Mesothelial cell of epicardium (in vitro differentiated cells): Measurements from ENCODE around the gene APOO. TPM values are rescaled to one million over a fixed set of nuclear protein-coding genes. Genes with fewer than 3 reads are reported as not detected.

Experiments
- DNase-seq, 2 experiments: peaks; one replicate each; pipeline ENCODE4 v3.0.0; 2021; ENCODE audit warnings: low spot score in 2 of 2; ENCODE audit not compliant: unreplicated experiment in 2 of 2
- H3K27ac Mint-ChIP-seq: 2 replicates; pipeline ENCODE4 v1.8.0; 2021; ENCODE audit warnings: mixed read lengths
- H3K27me3 Mint-ChIP-seq: 2 replicates; pipeline ENCODE4 v1.8.0; 2021; ENCODE audit warnings: low read depth, mixed read lengths
- H3K36me3 Mint-ChIP-seq: 2 replicates; pipeline ENCODE4 v1.8.0; 2021; ENCODE audit warnings: mixed read lengths
- H3K4me1 Mint-ChIP-seq: 2 replicates; pipeline ENCODE4 v1.8.0; 2021; ENCODE audit warnings: mixed read lengths
- H3K4me3 Mint-ChIP-seq: 2 replicates; pipeline ENCODE4 v1.8.0; 2021; ENCODE audit warnings: mild to moderate bottlenecking, moderate library complexity, mixed read lengths
- H3K9me3 Mint-ChIP-seq: 2 replicates; pipeline ENCODE4 v1.8.0; 2021; ENCODE audit warnings: mixed read lengths
- total RNA-seq: library from RNA; stranded (reverse); gene quantifications from 3 replicates; pipeline ENCODE4 v1.2.1, GENCODE V29; 2021
- TF ChIP-seq, protein P1 (sequence below): fragments of 200-600 bp; sonication (generic); IDR thresholded peaks from one replicate; pipeline ENCODE4 v1.5.0; 2021; ENCODE audit warnings: antibody characterized with exemption; ENCODE audit not compliant: unreplicated experiment

Gene APOO
- total RNA-seq, 1 donor from 2014 or later: 50.5 TPM

DNA sequence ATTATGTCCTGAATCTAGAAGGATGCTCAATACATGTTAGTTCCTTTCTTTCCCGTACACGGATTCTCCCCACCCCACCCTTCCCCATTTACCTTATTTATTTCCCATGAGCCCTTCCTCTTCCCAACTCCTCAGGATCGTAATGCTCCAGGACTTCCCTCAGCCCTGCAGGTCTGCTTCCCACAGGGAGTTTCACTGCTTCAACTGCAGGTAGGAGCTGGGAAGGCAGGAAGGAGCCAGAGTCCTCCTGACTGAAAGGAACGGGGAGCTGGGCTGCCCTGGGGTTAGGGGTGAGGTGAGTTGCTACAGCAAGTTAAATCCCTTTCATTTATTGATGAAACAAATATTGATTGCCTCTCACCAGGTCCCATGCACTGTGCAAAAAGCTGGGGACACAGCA is 91.6 kb downstream of the APOO start:
- H3K27me3 Mint-ChIP-seq: no peaks in the 10 kb centered on the region
- TF ChIP-seq, protein P1, sequence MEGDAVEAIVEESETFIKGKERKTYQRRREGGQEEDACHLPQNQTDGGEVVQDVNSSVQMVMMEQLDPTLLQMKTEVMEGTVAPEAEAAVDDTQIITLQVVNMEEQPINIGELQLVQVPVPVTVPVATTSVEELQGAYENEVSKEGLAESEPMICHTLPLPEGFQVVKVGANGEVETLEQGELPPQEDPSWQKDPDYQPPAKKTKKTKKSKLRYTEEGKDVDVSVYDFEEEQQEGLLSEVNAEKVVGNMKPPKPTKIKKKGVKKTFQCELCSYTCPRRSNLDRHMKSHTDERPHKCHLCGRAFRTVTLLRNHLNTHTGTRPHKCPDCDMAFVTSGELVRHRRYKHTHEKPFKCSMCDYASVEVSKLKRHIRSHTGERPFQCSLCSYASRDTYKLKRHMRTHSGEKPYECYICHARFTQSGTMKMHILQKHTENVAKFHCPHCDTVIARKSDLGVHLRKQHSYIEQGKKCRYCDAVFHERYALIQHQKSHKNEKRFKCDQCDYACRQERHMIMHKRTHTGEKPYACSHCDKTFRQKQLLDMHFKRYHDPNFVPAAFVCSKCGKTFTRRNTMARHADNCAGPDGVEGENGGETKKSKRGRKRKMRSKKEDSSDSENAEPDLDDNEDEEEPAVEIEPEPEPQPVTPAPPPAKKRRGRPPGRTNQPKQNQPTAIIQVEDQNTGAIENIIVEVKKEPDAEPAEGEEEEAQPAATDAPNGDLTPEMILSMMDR: no peak
- DNase-seq: no peak
- no peaks in the 10 kb centered on the region for H3K36me3 Mint-ChIP-seq
- no peaks in the 10 kb centered on the region for H3K9me3 Mint-ChIP-seq
- no peak overlapping the region for H3K27ac Mint-ChIP-seq
- peaks cover 5% of the 10 kb centered on the region for H3K4me1 Mint-ChIP-seq
- H3K4me3 Mint-ChIP-seq: no peak overlapping the region

- TF ChIP-seq, protein P1: no peak
- Mint-ChIP-seq H3K4me1 (peaks cover 10% of the 10 kb centered on the region), H3K4me3 (no peak overlapping the region), H3K27me3 (no peaks in the 10 kb centered on the region), H3K36me3 (no peaks in the 10 kb centered on the region), H3K27ac (no peak overlapping the region), H3K9me3 (no peaks in the 10 kb centered on the region)
- no peak for DNase-seq
Observed at GRCh38 chrX:23815376-23815775, 92.4 kb downstream of the APOO start.

DNA sequence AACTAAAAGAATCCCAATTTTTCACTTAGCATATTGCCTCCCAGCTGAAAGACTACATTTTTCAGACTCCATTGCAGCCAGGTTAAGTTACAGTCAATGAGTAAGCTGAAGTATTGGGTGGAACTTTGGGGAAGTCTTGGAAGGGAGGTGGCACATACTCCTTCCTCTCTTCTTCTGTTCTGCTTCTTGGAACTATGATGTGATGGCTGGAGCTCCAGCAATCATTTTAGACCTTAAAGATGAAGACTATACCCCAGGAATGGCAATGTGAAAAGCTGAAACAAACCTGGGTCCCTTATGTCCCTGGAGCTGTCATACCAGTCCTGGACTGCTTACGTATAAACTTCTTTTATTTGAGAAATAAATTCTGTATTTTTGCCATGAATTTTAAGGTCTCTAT is 93.9 kb downstream of the APOO start:
- Mint-ChIP-seq H3K9me3 (no peaks in the 10 kb centered on the region), H3K4me3 (no peak overlapping the region), H3K36me3 (no peaks in the 10 kb centered on the region), H3K27ac (no peak overlapping the region), H3K27me3 (no peaks in the 10 kb centered on the region), H3K4me1 (peaks cover 10% of the 10 kb centered on the region)
- TF ChIP-seq, protein P1: no peak
- no peak for DNase-seq

- no peak overlapping the region for H3K27ac Mint-ChIP-seq
- H3K4me1 Mint-ChIP-seq: peaks cover 20% of the 10 kb centered on the region
- no peak for DNase-seq
- H3K27me3 Mint-ChIP-seq: no peaks in the 10 kb centered on the region
- H3K9me3 Mint-ChIP-seq: no peaks in the 10 kb centered on the region
- TF ChIP-seq, protein P1: no peak
- no peak overlapping the region for H3K4me3 Mint-ChIP-seq
- no peaks in the 10 kb centered on the region for H3K36me3 Mint-ChIP-seq
Observed at GRCh38 chrX:23811656-23812055, 96.1 kb downstream of the APOO start.

GRCh38 chrX:23811108-23811651 is 96.6 kb downstream of the APOO start:
- Mint-ChIP-seq H3K27me3 (no peaks in the 10 kb centered on the region), H3K27ac (no peak overlapping the region), H3K4me1 (peaks cover 20% of the 10 kb centered on the region), H3K36me3 (no peaks in the 10 kb centered on the region), H3K4me3 (no peak overlapping the region), H3K9me3 (no peaks in the 10 kb centered on the region)
- TF ChIP-seq, protein P1: no peak
- no peak for DNase-seq

DNA sequence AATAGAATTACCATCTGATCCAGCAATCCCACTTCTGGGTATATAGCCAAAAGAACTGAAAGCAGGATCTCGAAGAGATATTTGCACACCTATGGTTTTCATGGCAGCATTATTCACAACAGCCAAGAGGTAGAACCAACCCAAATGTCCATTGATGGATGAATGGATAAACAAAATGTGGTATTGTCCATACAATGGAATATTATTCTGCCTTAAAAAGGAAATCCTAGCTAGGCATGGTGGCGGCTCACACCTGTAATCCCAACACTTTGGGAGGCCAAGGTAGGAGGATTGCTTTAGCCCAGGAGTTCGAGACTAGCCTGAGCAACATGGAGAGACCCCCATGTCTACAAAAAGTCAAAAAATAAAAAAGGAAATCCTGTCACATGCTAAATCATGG is 97.5 kb downstream of the APOO start:
- no peak overlapping the region for H3K4me3 Mint-ChIP-seq
- H3K9me3 Mint-ChIP-seq: no peaks in the 10 kb centered on the region
- H3K27me3 Mint-ChIP-seq: no peaks in the 10 kb centered on the region
- peaks cover 21% of the 10 kb centered on the region for H3K4me1 Mint-ChIP-seq
- no peaks in the 10 kb centered on the region for H3K36me3 Mint-ChIP-seq
- TF ChIP-seq, protein P1: no peak
- no peak overlapping the region for H3K27ac Mint-ChIP-seq
- no peak for DNase-seq
